HEK293T (cell line): ENCODE data around the gene FSTL4.

Source experiments
- BHLHE40 ChIP-seq: fragments of 450-650 bp; IDR thresholded peaks from 2 replicates; pipeline ENCODE4 v1.6.1; 2016; ENCODE audit warnings: mild to moderate bottlenecking, moderate library complexity, borderline replicate concordance
- FOXK2 ChIP-seq: fragments of 450-650 bp; IDR thresholded peaks from 2 replicates; pipeline ENCODE4 v1.6.1; 2016; ENCODE audit warnings: mild to moderate bottlenecking
- NFRKB ChIP-seq: fragments of 450-650 bp; IDR thresholded peaks from 2 replicates; pipeline ENCODE4 v1.6.1; 2016; ENCODE audit warnings: mild to moderate bottlenecking, moderate library complexity
- PKNOX1 ChIP-seq: fragments of 450-650 bp; IDR thresholded peaks from 2 replicates; pipeline ENCODE4 v1.6.1; 2016
- SUZ12 ChIP-seq: fragments of 450-650 bp; IDR thresholded peaks from 2 replicates; pipeline ENCODE4 v1.6.1; 2016; ENCODE audit warnings: mild to moderate bottlenecking
- TARDBP ChIP-seq: fragments of 450-650 bp; IDR thresholded peaks from 2 replicates; pipeline ENCODE4 v1.6.1; 2016
- ZNF384 ChIP-seq: fragments of 450-650 bp; IDR thresholded peaks from 2 replicates; pipeline ENCODE4 v1.6.1; 2016

GRCh38 chr5:133299021-133299420, 313.3 kb downstream of the FSTL4 start:
- TF ChIP-seq FOXK2 (no peak), TARDBP (no peak), SUZ12 (no peak), PKNOX1 (no peak), ZNF384 (no peak), NFRKB (no peak), BHLHE40 (no peak)
